Right lobe of liver (tissue), 4 donors: Measurements from ENCODE around the gene SLC43A3.

Experiments used
- CTCF ChIP-seq, 4 donors: fragments of 200-600 bp in 3 of 4; fragments of 450-650 bp in 1 of 4; IDR thresholded peaks; one replicate each; pipeline versions ENCODE4 v1.5.1 to v1.8.0; 2016 to 2022; ENCODE audit warnings: antibody characterized with exemption in 4 of 4, mild to moderate bottlenecking in 2 of 4
- POLR2A ChIP-seq: fragments of 450-650 bp; IDR thresholded peaks from one replicate; pipeline ENCODE4 v1.6.1; 2017; ENCODE audit warnings: antibody characterized with exemption, mild to moderate bottlenecking
- donor health status: DM: no; HTN: no; CAD: no.
- donor health status: DM: no; HTN: no; CAD: no.
- donor health status: DM: no; HTN: yes; CAD: no.

- TF ChIP-seq CTCF (IDR thresholded peaks at IDR 0.05) (no peak), POLR2A (no peak)
Observed at GRCh38 chr11:57475671-57476046, 48.7 kb upstream of the SLC43A3 start.
